Measurements from ENCODE around the gene SPEG. TPM values are rescaled to one million over a fixed set of nuclear protein-coding genes. Genes with fewer than 3 reads are reported as not detected.

SPEG gene
- total RNA-seq, 2 donors from 2014 or later, result 2.9 to 3.6 TPM

DNA sequence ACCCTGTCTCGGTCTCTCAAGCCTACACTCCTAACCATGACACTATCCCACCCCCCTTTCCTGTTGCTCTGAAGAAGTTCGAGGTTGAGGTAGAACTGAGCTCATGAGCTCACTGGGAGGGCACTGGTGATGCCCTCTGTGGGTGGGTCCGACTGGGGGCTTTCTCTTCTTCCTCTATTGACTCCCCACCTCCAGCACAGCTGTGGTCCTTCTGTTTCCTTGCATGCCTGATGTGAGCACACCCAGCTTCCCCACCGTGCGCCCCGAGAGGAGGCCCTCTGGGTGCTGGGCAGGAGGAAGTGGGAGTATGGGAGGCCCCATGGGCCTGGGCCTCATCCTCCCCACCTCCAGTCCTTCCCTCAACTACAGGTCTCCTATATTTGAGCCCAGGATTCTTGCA, 20.9 kb downstream of the SPEG start:
- no peak overlapping the region for H3K27ac ChIP-seq
- no peak overlapping the region for H3K4me3 ChIP-seq
- DNase-seq, result no peak
- intact Hi-C loops (cut with DNase I), result no loop called here
- TF ChIP-seq CTCF (IDR thresholded peaks at IDR 0.05) (no peak), POLR2A (IDR thresholded peaks at IDR 0.05) (no peak)
- WGBS, 2 donors, result 74 to 80% methylated on average over 6 of the region's 6 CpGs
- no peaks in the 10 kb centered on the region for H3K9me3 ChIP-seq
- no peaks in the 10 kb centered on the region for H3K27me3 ChIP-seq
- H3K4me1 ChIP-seq, result peaks cover 6% of the 10 kb centered on the region
- ATAC-seq, result no peak
- H3K36me3 ChIP-seq (replicated peaks in 1 of 2; ENCODE audit: insufficient read depth in 1 of 2, low read depth in 2 of 2), result no peaks in the 10 kb centered on the region

DNA sequence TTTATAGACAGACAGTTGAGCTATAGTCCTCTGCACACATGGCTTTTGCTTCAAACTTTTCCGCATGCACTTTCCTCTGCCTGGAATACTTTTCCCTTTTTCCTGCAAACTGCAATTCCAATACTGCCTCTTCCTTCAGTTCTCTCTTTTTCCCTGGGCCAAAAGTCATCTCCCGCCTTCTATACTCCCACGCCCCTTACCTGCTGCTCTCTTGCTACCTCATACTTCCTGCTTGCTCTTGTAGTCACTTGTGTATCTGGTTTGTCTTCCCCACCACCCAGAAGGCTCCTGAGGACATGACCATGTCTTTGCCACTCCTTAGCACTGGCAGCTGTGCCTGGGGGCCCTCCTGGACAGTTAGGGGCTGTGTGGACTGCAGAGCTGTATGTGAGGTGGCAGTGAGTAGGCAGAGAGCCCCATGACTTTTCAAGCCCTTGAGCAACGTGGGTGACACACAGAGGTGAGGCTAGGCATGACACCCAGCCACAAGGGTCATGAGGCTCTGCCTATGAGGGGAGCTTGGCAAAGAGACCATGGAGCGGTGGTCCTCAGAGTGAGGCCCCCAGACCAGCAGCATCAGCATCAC, 23.2 kb downstream of the SPEG start:
- intact Hi-C loops (cut with DNase I), result no loop called here
- no peak for ATAC-seq
- WGBS, 2 donors, result 66 to 75% methylated on average over 5 of the region's 5 CpGs
- Histone ChIP-seq H3K4me3 (no peak overlapping the region), H3K9me3 (no peaks in the 10 kb centered on the region), H3K27ac (no peak overlapping the region), H3K27me3 (no peaks in the 10 kb centered on the region), H3K4me1 (peaks cover 6% of the 10 kb centered on the region), H3K36me3 (replicated peaks in 1 of 2; ENCODE audit: insufficient read depth in 1 of 2, low read depth in 2 of 2) (no peaks in the 10 kb centered on the region)
- no peak for TF ChIP-seq CTCF (IDR thresholded peaks at IDR 0.05)
- no peak for TF ChIP-seq POLR2A (IDR thresholded peaks at IDR 0.05)
- DNase-seq, result no peak

DNA sequence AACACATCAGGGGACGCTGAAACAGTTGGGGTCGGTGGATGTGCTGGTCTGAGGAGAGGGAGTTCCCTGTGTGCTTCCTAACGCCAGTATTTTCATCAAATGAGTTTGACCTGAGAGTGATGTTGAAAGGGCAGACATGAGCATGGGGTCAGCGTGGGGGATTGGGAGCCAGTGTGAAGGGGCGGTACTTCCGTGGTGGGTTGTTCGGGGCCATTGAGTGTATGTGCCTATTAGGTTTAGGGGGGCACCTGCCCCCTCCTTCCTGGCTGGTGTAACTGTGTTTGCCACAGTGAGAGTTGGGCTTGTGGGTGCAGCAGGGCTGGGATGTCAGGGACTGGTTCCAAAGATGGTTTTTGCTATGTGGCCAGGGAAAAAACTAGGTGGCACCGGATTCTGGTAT, 24.4 kb downstream of the SPEG start:
- H3K27ac ChIP-seq, result no peak overlapping the region
- no peak for DNase-seq
- TF ChIP-seq POLR2A (IDR thresholded peaks at IDR 0.05) (no peak), CTCF (IDR thresholded peaks at IDR 0.05) (no peak)
- ATAC-seq, result no peak
- H3K27me3 ChIP-seq, result no peaks in the 10 kb centered on the region
- H3K4me1 ChIP-seq, result no peaks in the 10 kb centered on the region
- H3K4me3 ChIP-seq, result no peak overlapping the region
- H3K36me3 ChIP-seq (replicated peaks in 1 of 2; ENCODE audit: insufficient read depth in 1 of 2, low read depth in 2 of 2), result no peaks in the 10 kb centered on the region
- intact Hi-C loops (cut with DNase I), result no loop called here
- 74 to 79% methylated on average over 7 to 8 of the region's 8 CpGs for WGBS, 2 donors
- H3K9me3 ChIP-seq, result no peaks in the 10 kb centered on the region

- H3K27me3 ChIP-seq, result no peaks in the 10 kb centered on the region
- H3K4me1 ChIP-seq, result no peaks in the 10 kb centered on the region
- H3K27ac ChIP-seq, result no peak overlapping the region
- intact Hi-C loops (cut with DNase I), result no loop called here
- H3K36me3 ChIP-seq (replicated peaks in 1 of 2; ENCODE audit: insufficient read depth in 1 of 2, low read depth in 2 of 2), result no peaks in the 10 kb centered on the region
- ATAC-seq (peak; percentile 82), DNase-seq (peak; percentile 57 to 74 (median 64))
- H3K9me3 ChIP-seq, result no peaks in the 10 kb centered on the region
- H3K4me3 ChIP-seq, result no peak overlapping the region
- 34 to 37% methylated on average over 14 of the region's 14 CpGs for WGBS, 2 donors
- TF ChIP-seq POLR2A (IDR thresholded peaks at IDR 0.05), result no peak
- TF ChIP-seq CTCF (IDR thresholded peaks at IDR 0.05), result peak; percentile 36 to 84 (median 76)
Observed at GRCh38 chr2:219459460-219460311, 25.0 kb downstream of the SPEG start.

Data from body of pancreas (tissue), 4 donors.